ENCODE results near the gene LTBP3. TPM values are rescaled to one million over a fixed set of nuclear protein-coding genes. Genes with fewer than 3 reads are reported as not detected.
"Not testable (repeated sequence)": the region's sequence is repeated elsewhere in the genome, so short reads cannot be mapped to it uniquely, and the experiment has no call there.

LTBP3 gene
- total and polyA plus RNA-seq, 7 donors = 12.7 to 82.3 (median 27.9) TPM

DNA sequence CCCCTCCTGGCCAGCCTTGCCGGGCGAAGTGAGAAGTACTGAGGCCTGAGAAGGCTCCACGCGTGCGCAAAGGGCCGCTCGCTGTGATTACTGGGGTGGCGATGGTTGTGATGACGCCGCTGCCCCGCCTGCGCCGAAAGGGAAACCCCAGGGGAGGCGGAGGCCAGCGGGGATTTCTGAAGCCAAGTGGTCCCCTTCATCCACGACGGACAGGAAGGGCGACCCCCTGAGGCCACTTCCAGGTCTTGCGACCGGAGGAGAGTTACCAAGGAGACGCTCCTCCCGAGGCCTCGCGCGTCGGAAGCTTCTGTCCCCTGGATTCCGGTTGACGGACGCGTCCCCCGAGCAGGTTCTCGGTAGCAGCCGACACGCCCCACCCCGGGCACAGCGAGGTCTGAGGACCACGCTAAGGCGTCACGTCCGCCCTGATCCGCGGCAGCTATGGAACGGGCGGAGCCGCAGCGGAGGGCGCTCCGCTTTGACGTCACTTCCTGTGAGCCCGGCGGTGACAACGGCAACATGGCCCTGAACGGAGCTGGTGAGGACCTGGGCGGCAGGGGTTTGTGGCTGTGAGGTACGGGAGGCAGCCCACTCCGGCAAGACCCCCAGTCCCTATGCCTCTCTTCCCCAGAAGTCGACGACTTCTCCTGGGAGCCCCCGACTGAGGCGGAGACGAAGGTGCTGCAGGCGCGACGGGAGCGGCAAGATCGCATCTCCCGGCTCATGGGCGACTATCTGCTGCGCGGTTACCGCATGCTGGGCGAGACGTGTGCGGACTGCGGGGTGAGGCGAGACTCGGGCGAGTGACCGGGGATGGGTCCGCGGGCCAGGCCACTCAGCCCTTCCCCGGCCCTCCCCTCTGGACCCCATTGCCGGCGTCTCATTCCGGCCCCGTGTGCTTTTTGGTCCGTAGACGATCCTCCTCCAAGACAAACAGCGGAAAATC, 12.1 kb upstream of the LTBP3 start, which contains the start of gene ZNRD2:
Gene ZNRD2 (plus strand): TSS at position 505 of the 946 bp plus-strand sequence. CDS start 15 bp downstream, at position 520.
- peak; percentile 49 for TF ChIP-seq CTCF (IDR thresholded peaks at IDR 0.05)
- no peaks in the 10 kb centered on the region for H3K27me3 ChIP-seq (ENCODE audit: insufficient read depth in 3 of 3, low read length in 2 of 3)
- H3K27ac ChIP-seq = peak within 1 kb of the TSS; percentile 98
- 0% methylated on average over 75 to 89 of the region's 89 CpGs for WGBS, 3 donors
- peaks cover 49% of the 10 kb centered on the region for H3K4me1 ChIP-seq
- ATAC-seq (peak; percentile 82 to 85 (median 84)), DNase-seq (peak; percentile 99 to 100)
- H3K4me3 ChIP-seq = peak within 1 kb of the TSS; percentile 99
- H3K36me3 ChIP-seq (ENCODE audit: insufficient read depth in 1 of 2, low read depth in 1 of 2) = peaks cover 0 to 12% of the 10 kb centered on the region in 2 donors
- H3K9me3 ChIP-seq = no peaks in the 10 kb centered on the region
- intact Hi-C loops (cut with DNase I) = loop anchor here (5.0 kb wide), 2 partner anchors 37 to 42 kb away; partner anchors contain the start of gene MAP3K11 (in 1 of the 2)

DNA sequence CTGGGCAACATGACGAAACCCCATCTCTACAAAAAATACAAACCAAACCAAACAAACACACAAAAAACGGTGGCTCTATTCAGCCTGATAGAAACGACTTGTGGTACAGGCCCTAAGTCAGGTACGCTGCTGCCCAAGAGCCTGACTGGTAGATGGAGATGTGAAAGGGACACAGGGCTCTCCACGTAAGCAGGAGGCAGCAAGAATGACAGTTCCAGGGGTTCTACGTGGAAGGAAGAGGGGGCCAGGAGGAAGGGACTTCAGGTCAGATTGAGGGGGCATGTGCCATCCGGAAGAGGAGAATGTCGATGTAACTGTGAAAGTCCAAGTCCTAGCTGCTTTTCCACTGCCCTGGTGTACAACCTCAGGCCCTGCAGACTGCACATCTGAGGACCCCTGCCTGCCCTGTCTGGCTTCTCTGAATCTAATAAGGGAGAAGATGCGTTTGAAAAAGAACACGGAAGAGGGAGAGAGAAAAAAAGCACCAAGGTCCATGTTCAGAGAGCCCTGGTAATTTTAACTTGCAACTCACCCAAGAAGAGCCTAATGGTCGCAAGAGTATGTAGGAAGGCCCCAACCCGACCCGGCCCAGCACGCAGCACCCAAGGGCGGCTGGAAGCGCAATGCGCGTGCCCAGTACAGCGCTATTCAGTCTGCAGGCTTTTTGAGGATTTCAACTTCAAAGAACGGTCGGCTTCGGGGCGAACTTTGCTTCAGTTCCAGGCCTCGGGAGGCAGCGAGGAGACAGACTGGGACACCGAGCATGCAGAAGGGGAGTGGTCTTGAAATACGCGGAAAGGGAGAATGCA, 11.2 kb upstream of the LTBP3 start:
- H3K27me3 ChIP-seq (ENCODE audit: insufficient read depth in 3 of 3, low read length in 2 of 3) = no peaks in the 10 kb centered on the region
- ATAC-seq (peak in 2 of 4 donors; percentile 1 to 8), DNase-seq (peak in 1 of 2 donors; percentile 66)
- no peaks in the 10 kb centered on the region for H3K9me3 ChIP-seq
- TF ChIP-seq CTCF (IDR thresholded peaks at IDR 0.05) = no peak
- peak overlapping the region; percentile 98 for H3K27ac ChIP-seq
- H3K36me3 ChIP-seq (ENCODE audit: insufficient read depth in 1 of 2, low read depth in 1 of 2) = peaks cover 0 to 12% of the 10 kb centered on the region in 2 donors
- H3K4me1 ChIP-seq = peaks cover 42% of the 10 kb centered on the region
- intact Hi-C loops (cut with DNase I) = no loop called here
- H3K4me3 ChIP-seq = peak overlapping the region; percentile 99
- 7 to 12% (median 8%) methylated on average over 28 of the region's 28 CpGs for WGBS, 3 donors

DNA sequence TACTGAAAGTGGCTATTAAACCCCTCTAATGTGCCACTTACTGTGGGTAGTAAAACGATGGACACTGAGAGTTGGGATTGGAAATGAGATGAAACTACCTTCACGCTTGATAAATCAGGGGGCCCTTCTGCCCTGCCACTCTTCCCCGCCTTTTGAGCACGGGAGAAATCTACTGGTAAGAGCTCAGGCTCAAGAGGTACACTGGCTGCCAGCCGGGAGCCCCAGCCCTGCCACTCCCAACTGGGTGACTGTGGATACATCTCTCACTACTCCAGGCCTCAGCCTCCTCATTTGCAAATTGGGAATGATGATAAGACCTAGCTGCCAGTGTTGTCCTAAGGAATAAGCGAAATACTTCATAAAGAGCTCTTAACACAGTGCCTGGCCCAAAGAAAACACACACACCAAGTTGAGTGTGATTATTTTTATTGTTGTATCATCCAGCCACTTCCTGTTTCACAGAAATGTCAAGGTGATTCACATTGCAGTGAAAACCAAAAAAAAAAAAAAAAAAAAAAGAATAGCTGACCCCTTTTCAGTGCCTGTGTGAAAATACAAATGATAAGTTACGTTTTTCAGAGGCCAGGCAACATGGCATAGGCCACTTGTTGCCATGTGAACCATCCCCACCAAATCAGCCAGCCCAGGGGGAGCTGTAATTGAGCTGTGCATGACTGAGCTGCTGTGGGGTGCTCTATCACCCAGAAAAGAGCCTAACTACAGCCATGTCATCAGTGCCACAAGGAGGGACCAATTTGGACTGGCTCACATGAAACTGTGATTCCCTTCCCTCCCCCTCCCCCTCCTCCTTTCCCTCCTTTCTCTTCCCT, 7.7 kb upstream of the LTBP3 start:
- H3K27ac ChIP-seq = peak overlapping the region; percentile 61
- no peak overlapping the region for H3K4me3 ChIP-seq
- no peak for ATAC-seq
- DNase-seq = no peak
- no peak for TF ChIP-seq CTCF (IDR thresholded peaks at IDR 0.05)
- WGBS, 3 donors = 73 to 81% (median 81%) methylated on average over 7 of the region's 7 CpGs
- no peaks in the 10 kb centered on the region for H3K27me3 ChIP-seq (ENCODE audit: insufficient read depth in 3 of 3, low read length in 2 of 3)
- peaks cover 0 to 7% of the 10 kb centered on the region in 2 donors for H3K36me3 ChIP-seq (ENCODE audit: insufficient read depth in 1 of 2, low read depth in 1 of 2)
- H3K9me3 ChIP-seq = no peaks in the 10 kb centered on the region
- peaks cover 31% of the 10 kb centered on the region for H3K4me1 ChIP-seq
- intact Hi-C loops (cut with DNase I) = no loop called here

GRCh38 chr11:65564879-65565559, 6.9 kb upstream of the LTBP3 start:
- Histone ChIP-seq H3K4me1 (peaks cover 37% of the 10 kb centered on the region), H3K27ac (peak overlapping the region; percentile 61)
- WGBS, 3 donors = 74 to 91% (median 74%) methylated on average over 12 of the region's 12 CpGs
- H3K36me3 ChIP-seq (ENCODE audit: insufficient read depth in 1 of 2, low read depth in 1 of 2); ATAC-seq; DNase-seq; H3K9me3 ChIP-seq; intact Hi-C loops (cut with DNase I); H3K4me3 ChIP-seq; H3K27me3 ChIP-seq (ENCODE audit: insufficient read depth in 3 of 3, low read length in 2 of 3): not testable (repeated sequence)
